BLaER1 treated with 17β-estradiol and CSF1 and Interleukin-3, amounts not matched to agents 10 nM and 100 nM (cell line): ENCODE results near the gene MS4A8.

ENCODE experiments used
- H3K27ac ChIP-seq, 11 experiments: shearing (Covaris generic); formaldehyde crosslinking; 2 replicates each; pipeline ENCODE4 v1.8.1; 2022
- H3K27me3 ChIP-seq, 11 experiments: shearing (Covaris generic); formaldehyde crosslinking; 2 replicates each; pipeline ENCODE4 v1.8.1; 2022
- H3K36me3 ChIP-seq, 11 experiments: shearing (Covaris generic); formaldehyde crosslinking; 2 replicates each; pipeline ENCODE4 v1.8.1; 2022
- H3K4me1 ChIP-seq, 10 experiments: shearing (Covaris generic); formaldehyde crosslinking; 2 replicates each; pipeline ENCODE4 v1.8.1; 2022
- H3K4me2 ChIP-seq, 11 experiments: shearing (Covaris generic); formaldehyde crosslinking; 2 replicates each; pipeline ENCODE4 v1.8.1; 2022
- H3K4me3 ChIP-seq, 10 experiments: shearing (Covaris generic); formaldehyde crosslinking; 2 replicates each; pipeline ENCODE4 v1.8.1; 2022
- H3K9ac ChIP-seq, 11 experiments: shearing (Covaris generic); formaldehyde crosslinking; 2 replicates each; pipeline ENCODE4 v1.8.1; 2022
- H3K9me3 ChIP-seq, 11 experiments: shearing (Covaris generic); formaldehyde crosslinking; replicated peaks in 1 of 11; 2 replicates each; pipeline ENCODE4 v1.8.1; 2022
- H4K20me1 ChIP-seq, 11 experiments: shearing (Covaris generic); formaldehyde crosslinking; 2 replicates each; pipeline ENCODE4 v1.8.1; 2022
- Cebpa-rat ChIP-seq, 11 experiments: shearing (Covaris generic); IDR thresholded peaks; 2 replicates each; pipeline ENCODE4 v1.8.1; 2022

Gene MS4A8

GRCh38 chr11:60764879-60765278, 65.5 kb downstream of the MS4A8 start:
- Histone ChIP-seq H3K36me3 (no peaks in the 10 kb centered on the region), H3K9me3 (no peaks in the 10 kb centered on the region), H3K4me2 (no peak overlapping the region), H3K4me1 (peaks cover 12 to 24% (median 18%) of the 10 kb centered on the region in 10 experiments), H4K20me1 (peaks cover 0 to 4% (median 0%) of the 10 kb centered on the region in 11 experiments; a peak in 1 of 22 replicates), H3K27ac (no peak overlapping the region), H3K9ac (no peak overlapping the region), H3K4me3 (no peak overlapping the region), H3K27me3 (peaks cover 0 to 5% (median 0%) of the 10 kb centered on the region in 11 experiments; a peak in 5 of 22 replicates)
- no peak for TF ChIP-seq Cebpa-rat (IDR thresholded peaks at IDR 0.05)

GRCh38 chr11:60765355-60765754, 65.9 kb downstream of the MS4A8 start:
- Histone ChIP-seq H3K9ac (no peak overlapping the region), H3K4me2 (no peak overlapping the region), H3K27me3 (peaks cover 0 to 4% (median 0%) of the 10 kb centered on the region in 11 experiments; a peak in 4 of 22 replicates), H3K36me3 (no peaks in the 10 kb centered on the region), H3K4me1 (peaks cover 7 to 19% (median 13%) of the 10 kb centered on the region in 10 experiments; a peak in 18 of 20 replicates), H3K4me3 (no peak overlapping the region), H3K9me3 (no peaks in the 10 kb centered on the region), H4K20me1 (no peaks in the 10 kb centered on the region), H3K27ac (no peak overlapping the region)
- no peak for TF ChIP-seq Cebpa-rat (IDR thresholded peaks at IDR 0.05)
